NCI-H128 (cell line): Measurements from ENCODE around the gene SPAG7.

Experiments used
- DNase-seq: peaks from one replicate; lab custom pipeline; 2025; ENCODE audit not compliant: unreplicated experiment; lab: John Stamatoyannopoulos, UW

The SPAG7 gene

DNA sequence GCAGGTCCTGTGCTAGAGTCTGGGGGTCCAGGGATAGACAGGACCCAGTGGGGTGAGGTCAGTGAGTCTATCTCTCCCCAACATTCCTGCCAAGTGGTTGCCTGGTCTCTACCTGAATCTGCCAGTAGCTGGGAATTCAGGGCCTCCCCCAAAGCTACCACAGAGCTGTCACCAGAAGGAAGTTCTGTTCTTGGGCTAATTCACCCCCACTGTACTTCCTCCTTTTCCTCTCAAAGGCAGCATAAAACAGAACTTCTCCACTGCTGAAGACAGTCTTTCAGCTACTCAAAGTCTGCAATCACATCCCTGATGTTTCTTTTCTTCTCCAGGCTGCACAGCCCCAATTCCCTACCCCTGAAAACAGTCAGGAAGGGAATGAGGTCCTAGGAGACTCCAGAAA lies 11.1 kb upstream of the SPAG7 start:
- DNase-seq = no peak

DNA sequence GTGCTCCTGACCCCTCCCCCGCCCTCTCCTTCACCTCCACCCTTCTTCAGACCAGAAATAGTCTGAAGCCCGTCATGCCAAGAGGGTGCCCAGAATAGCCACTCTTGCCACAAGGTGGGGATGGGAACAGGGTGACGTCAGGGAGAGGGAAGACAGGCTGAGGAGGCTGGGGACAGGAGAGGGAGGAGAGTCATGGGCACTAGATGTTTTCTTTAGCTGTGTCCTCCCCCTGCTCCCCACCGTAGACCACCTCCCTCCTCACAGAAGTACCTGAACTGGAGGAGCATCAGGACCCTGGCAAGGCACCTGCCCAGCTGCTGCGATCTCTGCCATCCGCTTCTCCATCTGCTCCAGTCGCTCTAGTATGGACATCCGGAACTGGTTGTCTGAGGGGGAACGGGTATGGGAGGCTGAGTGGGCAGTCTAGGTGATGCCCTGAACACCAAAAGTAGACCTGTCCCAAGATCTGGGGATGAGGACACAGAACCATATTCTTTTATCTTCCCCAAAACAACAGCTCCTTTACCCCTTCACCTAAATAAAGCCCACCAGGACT lies 6.6 kb upstream of the SPAG7 start:
- DNase-seq = no peak

DNA sequence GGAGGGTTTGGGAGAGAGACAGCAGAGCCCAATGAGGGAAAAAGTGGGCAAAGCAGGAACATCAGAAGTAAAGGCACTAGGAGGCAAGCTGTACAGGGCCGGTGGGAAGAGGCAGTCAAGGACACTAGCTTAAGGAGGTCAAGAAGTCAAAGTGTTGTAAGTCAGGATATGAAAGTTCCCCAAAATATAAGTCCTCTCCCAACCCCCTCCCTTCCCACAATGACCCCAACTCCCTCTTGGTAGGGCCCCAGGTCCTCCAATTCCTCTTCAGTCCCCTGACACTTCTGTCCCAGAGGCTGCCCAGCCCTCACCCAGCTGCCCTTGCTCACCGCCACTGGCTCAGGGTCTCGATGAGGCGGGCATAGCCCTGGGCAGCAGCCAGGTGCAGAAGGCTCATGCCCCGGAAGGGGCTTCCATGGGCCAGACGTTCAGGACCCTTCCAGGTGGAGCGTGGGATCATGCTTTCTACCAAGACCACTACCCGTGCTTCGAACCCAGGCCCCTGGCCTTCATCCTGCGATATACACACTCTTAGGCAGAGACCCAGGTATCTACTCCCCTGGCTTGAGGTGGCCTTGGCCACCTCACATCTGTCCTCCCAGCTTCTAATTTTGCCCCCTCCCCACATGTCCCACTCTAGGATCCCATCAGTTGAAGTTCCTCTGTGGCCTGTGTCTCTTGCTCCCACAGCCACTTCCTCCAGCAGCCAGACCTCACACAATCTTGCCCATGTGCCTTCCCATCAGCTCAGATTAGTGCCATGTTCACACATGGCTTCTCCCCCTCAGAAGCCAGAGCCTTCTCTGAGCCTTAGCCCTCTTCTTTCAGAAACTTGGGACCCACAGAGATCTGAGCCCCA lies 5.9 kb upstream of the SPAG7 start:
- DNase-seq = no peak

DNA sequence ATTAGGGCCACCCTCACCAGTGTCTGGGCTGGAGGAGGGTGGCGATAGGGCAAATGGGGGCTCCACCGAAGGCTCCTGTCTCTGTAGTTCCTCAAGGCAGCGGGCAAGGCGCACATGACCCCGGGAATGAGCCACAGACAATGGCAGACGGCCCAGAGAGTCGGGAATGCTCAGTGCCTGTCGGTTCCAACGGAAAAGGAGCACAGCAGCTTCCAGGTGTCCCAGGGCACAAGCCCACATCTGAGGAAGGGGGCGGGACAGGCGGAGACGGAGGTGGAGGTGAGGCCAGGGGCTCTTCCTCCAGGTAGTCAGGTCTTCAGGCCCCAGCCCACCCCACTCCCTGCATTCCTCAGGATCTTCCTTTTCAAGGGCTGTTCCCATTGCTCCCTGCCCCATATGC lies 5.1 kb upstream of the SPAG7 start:
- no peak for DNase-seq

DNA sequence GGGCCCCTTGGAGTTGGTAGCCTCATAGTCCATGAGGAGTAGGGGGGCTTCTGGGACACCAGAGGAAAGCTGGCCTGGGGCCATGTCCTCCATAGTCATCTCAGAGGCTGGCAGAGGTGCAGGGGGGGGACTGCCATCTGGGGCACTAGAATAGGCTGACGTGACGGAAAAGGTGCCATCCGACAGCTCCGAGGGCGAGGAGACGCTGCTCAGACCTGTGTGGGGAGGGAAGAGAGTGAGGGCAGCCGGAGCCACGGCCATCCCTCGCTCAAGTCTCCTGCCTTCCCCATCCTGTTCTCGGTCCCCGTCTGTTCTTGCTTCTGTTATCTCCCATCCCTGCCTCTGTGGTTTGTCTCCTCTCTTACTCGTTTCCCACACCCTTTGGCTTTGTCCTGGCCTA lies 4.7 kb upstream of the SPAG7 start:
- no peak for DNase-seq

DNA sequence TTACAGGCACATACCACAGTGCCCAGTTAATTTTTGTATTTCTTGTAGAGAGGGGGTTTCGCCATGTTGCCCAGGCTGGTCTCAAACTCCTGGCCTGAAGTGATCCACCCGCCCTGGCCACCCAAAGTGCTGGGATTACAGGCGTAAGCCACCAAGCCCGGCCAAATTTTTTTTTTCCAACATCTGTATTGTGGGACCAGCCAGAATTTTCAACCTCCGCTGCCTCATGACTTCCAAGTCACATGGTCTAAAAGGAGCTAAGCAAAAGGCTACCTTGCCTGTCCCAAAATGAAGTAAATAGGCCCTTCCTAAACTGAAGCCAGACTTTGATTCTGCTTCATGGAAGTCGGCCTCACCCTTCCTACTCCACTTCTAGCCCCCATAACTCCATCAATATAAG lies 4.2 kb upstream of the SPAG7 start:
- DNase-seq = no peak

DNA sequence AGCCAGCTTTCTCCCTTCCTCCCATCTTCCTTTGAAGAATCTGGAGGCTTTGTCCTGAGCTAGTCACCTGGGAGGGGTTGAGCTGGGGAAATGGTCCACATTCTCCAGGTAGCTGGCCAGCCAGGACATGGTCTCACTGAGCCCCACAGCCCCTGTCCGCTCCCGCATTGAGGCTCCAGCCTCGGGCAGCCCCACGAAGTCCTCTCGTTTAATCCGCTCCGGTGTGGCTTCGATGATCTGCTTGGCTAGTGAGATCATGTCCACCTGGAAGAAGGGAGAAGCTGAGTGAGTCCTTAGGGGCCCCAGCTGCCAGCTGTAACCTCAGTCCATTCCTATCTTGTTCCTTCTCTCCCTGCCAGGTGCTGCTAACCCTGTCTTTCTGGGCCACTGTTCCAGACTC lies 2.7 kb upstream of the SPAG7 start:
- no peak for DNase-seq

DNA sequence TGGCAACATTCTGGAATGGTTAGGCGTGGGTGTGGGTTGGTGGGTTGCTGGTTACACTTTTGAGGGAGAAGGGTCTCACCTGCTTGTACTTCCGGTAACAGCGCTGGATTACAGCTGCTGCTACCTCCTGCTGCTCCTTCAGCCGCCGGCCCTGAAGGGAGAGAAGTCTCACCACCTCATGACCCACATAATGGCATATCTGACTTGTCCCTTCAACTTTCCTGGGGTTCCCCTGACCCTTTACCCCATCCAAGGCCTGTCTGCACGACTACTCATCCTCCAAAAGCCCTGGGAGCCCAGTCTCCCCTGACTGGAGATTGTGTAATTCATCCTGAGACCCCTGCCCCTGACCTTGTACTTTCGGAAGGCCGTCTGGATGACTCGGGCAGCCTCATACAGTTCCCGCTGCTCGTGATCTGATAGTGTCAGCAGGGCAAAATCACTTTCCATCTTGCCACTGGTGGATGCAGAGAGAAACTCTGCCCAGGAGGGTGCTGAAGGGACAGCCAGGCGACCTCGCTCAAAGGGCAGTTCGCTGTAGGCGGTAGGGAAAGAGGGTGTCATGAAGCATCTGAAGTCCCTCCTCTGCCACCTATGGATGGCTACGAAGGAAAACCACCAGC lies 2.0 kb upstream of the SPAG7 start:
- no peak for DNase-seq

DNA sequence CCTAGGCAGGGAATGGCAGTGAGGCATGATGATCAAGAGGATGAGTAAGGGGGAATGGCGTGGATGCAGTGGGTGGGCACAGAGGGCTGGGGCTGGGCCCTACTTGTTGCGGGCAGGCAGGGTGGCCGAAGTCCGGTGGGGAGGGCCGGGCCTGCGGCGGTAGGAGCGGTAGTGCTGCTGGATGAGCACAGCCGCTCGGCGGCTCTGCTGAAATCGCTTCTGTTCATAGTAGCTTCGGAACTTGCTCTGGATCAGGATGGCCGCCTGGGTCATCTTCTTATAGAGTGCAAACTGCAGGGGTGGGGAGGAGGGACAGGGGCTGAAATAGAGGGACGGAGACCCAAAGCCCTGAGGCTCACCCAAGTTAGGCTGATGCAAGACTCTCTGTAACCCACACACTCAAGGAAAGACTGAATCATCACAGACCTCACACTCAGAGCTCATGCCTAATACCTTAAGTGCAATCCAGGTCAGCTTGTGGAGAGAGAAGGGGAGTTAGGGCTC lies 1.5 kb upstream of the SPAG7 start:
- no peak for DNase-seq

DNA sequence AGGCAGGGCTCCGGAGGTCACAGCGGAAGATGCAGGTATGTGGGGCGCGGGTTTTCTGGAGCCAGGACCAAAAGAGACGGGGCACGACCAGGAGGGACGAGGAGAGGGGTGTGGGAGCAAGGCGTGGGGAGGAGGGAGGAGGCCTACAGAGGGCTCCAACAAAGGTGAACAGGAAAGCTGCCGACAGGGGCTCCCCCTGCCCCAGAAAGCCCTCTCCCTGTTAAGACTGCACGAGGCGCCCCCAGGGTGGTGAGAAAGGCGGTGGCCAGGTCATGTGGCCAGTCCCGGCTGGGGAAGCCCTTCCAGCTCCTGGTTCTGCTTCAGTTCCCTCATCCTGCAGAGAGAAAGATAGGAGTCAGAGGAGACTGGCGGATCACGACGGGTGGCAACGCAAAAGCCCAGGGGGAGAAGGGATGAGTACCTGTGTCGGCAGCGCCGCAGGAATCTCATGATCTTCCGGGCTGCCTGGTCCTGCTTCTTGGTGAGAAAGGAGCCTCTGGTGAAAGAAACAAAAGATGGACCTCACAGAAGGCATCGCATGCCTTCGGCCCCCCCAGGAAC lies 949 bp upstream of the SPAG7 start:
- no peak for DNase-seq

DNA sequence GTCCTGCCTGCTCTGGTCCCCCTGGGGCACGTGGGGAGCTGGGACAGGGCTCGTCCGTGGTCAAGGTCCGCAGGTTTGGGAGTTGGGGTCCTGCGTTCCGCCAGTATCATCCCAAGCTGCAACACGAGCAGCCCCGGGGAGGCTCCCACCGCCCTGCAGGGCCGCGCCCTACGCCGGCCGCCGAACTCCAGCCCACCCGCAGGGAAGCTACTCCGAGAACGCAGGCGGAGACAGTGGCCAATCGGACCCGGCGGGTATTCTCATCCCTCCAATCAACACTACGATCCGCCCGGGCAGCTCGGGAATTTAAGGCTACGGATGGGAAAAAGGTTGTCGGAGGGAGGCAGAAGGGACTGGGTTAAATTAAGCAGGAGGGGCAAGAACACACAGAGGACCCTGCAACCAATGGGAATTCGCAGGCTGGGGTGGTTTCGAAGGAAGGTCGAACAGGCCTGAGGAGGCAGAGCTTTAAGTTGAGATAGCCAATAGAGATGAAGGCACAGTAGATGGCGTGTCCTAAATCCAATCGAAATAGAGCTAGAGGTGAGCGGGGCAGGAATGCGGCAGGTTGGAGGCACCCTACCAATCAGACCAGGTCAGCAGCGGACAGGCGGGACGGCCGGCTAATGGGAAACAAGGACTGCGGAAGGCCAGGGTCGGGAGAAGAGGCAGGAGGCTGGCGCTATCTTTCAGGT lies 626 bp downstream of the SPAG7 start:
- peak; percentile 87 for DNase-seq

DNA sequence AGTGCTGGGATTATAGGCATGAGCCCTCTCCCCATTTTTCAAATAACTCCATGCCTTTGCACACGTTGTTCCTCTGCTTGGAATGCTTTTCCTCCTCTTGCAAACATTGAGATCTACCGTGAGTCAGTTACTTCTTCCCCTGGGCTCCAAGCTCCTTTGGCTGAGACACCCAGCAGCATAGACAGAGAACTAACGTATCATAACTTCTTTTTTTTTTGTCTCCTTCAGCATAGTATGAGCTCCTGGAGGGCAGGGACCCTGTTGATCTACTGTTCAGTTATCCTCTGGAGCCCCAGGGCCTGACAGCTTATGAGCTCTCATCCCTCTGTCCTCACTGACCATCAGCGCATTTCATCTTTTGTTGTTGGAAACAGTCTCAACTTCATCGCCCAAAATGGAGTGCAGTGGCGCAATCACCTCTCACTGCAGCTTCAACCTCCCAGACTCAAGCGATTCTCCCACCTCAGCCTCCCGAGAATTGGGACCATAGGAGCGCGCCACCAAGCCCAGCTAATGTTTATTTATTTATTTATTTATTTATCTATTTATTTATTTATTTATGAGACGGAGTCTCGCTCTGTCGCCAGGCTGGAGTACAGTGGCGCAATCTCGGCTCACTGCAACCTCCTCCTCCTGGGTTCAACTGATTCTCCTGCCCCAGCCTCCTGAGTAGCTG lies 2.2 kb downstream of the SPAG7 start:
- no peak for DNase-seq

DNA sequence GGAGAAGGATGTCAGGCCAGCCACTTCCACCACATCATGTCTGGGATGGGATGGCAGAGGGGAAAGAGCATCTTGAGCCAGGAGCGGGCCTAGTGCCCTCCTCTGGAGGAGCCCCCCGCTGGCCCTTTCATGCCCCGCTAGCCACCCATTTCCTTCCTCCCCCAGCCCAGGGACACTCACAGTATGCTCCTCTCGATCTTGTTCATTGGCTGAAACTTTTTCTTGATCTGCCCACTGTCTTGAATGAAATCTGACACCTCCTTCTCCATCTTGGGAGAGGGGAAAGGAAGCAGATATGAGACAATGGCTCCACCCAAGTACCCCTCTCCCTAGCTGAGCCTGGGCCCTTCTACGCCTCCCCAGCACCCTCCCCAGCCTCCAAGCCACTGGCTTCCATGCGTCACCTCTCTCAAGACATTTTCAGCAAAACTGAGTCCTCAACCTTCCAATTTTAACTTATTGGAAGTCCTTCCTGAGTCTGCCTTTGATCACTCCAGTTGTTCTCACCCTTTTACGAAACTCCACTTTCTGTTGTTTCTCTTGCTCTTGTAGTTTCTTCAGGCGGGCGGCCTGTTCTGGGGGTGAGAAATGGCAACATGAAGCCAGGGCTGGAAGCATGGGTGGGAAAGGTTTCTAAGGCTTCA lies 7.2 kb downstream of the SPAG7 start:
- DNase-seq = no peak

DNA sequence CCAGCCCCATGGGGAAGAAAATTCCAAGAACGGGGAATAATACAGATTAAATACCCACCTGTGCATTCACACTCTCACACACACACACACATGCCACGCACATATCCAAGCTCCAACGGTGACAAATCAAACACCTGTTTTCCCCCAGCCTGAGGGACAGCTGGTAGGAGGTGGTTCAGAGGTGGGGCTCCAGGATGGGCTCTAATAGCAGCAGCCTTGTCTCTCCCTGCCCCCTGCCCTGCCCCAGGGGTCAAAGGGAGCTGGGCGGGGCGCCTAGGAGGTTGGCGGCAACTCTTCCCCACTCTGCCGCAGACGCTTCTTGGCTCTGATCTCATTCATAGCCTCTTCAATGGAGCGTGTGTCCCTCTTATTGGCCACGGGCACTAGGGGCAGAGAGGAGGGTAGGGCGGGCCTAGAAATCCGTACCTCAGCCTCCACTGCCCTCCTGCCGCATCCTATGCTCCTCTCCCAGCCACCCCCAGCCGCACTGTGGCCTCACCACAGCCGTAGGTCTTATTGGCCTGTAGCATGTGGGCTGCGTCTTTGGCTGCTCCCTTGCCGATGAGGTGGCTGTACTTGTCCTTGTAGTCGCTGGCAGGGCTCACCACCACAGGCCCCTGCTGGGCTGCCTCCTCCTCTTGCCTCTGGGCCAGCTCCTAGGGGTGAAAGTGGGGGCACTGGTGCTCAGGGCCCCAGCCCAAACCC lies 8.2 kb downstream of the SPAG7 start:
- DNase-seq = no peak

DNA sequence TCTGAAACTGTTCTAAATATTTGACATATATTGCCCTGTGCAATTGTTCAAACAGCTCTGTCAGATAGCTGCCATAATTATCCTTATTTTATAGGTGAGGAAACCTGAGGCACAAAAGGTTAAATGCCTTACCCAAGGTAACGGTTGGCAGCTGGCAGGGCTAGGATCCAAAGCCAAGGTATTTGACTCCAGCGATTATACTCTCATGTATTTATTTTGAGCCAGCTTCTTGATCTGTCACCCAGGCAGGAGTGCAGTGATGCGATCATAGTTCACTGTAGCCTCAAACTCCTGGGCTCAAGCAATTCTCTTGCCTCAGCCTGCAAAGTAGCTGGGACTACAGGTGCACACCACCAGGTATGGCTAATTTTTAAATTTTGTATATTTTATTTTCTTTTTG lies 9.5 kb downstream of the SPAG7 start:
- no peak for DNase-seq

DNA sequence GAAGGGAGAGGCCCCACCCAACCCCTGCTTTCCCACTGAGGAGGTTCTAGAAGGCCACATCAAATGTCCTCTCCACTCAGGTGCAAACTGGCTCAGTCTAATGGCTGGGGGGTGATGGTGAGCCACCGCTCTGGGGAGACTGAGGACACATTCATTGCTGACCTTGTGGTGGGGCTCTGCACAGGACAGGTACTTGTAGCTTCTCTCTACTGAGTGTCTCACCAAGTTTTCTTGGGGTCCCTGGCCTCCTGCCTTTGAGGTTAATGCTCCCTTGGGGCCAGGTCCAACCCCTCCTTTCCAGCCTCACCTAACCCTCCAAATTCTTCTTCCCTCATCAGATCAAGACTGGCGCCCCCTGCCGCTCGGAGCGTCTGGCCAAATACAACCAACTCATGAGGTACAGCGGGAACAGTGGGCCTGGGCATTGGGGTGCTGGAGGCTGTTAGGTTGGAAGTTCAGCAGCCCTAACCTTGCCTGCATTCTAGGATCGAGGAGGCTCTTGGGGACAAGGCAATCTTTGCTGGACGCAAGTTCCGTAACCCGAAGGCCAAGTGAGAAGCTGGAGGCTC lies 11.0 kb downstream of the SPAG7 start:
- no peak for DNase-seq

DNA sequence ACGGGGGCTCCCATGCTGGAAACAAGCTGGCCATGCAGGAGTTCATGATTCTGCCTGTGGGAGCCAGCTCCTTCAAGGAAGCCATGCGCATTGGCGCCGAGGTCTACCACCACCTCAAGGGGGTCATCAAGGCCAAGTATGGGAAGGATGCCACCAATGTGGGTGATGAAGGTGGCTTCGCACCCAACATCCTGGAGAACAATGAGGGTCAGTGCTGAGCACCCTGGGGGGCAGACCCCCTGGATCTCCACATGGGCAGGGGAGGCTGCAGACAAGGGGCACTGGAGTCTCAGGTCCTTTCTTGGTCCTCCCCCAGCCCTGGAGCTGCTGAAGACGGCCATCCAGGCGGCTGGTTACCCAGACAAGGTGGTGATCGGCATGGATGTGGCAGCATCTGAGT lies 12.5 kb downstream of the SPAG7 start:
- no peak for DNase-seq

DNA sequence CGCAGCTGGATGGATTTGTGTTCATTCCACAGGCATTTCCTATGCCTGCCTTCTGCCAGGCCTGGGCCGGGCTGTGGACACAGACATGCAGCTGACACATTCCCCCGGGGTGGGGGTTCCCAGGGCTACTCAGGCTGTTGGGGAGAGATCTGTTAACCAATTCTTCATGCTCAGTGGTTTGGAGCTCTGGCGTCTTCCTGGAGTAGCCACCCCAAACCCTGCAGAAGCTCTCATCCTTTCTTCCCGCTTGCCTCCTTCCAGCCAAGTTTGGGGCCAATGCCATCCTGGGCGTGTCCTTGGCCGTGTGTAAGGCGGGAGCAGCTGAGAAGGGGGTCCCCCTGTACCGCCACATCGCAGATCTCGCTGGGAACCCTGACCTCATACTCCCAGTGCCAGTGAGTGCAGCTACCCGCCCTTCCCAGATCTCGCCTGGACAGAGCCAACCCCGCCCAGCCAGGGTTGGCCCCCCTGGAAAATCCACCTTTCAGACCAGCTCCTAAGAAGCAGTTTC lies 14.1 kb downstream of the SPAG7 start:
- DNase-seq = no peak

DNA sequence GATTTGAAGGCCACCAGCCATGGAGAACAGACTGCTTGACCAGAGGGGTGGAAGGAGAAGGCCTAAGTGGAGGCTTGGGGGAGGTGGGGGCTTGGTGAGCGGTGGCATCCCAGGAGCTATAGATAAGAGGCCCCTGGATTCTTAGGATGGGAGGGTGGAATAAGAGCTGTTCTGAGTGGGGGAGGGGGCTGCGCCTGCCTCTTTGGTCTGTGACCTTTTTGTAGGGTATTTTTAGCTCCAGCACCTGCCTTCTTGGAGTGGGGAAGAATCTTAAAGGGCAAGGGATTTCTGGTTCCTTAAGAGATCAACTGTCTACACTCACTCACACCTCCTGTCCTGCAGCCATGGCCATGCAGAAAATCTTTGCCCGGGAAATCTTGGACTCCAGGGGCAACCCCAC lies 16.1 kb downstream of the SPAG7 start:
- no peak for DNase-seq
